Heart left ventricle (tissue), 13 donors: ENCODE data around the gene SLC25A31.

ENCODE experiments used
- CTCF ChIP-seq, 12 donors: fragments of 200-600 bp; sonication (generic) in 4 of 12; IDR thresholded peaks; one replicate each; pipeline versions ENCODE4 v1.5.0 to v1.8.0; 2018 to 2022; ENCODE audit warnings: antibody characterized with exemption in 12 of 12, mild to moderate bottlenecking in 5 of 12
- POLR2A ChIP-seq, 2 donors: fragments of 450-650 bp; IDR thresholded peaks; one replicate each; pipeline ENCODE4 v1.6.1; 2017; ENCODE audit warnings: antibody characterized with exemption in 2 of 2, mild to moderate bottlenecking in 2 of 2, moderate library complexity in 2 of 2
- donor health status: ischemic (EF 13 %, LVEDD 7.1; RV severe dilation, severe dysfunction).
- donor health status: DM: no; HTN: yes; CAD: no.
- donor health status: DM: no; HTN: no; CAD: no.
- donor health status: ischemic (EF 25% LVEDD 6.9; RV normal size, moderate dysfunction).
- donor health status: ischemic (EF 25% LVEDD 5.7; RV mildly dilated, moderate dysfunction).
- donor health status: ischemic (EF 35%, LVEDD 5.7; RV mildly dilated, moderate dysfunction).
- donor health status: nonischemic (EF 11% LVEDD 7.7; RV severe dilation, severe dysfunction).
- donor health status: DM: yes; HTN: yes; CAD: no.
- donor health status: PGD.
- donor health status: ischemic (EF 29% LVEDD 5.4; RV normal size, mild dysfunction).
- donor health status: nonischemic (EF 23%, LVEDD 6.1; RV moderate dilation, normal function).

- TF ChIP-seq CTCF (IDR thresholded peaks at IDR 0.05) (no peak), POLR2A (IDR thresholded peaks at IDR 0.05) (no peak)
These were observed 47.9 kb downstream of the SLC25A31 start for GRCh38 chr4:127778102-127778501.
